GM12875 (cell line): ENCODE data around the gene DNAJC4.

Experiments
- H3K4me3 ChIP-seq: one replicate; pipeline ENCODE4 v1.5.1; 2011; ENCODE audit warnings: low read depth, low read length, control low read depth
- TF ChIP-seq, protein P1 (sequence below): IDR thresholded peaks from 2 replicates; pipeline ENCODE4 v1.5.1; 2011; ENCODE audit warnings: low read depth, mild to moderate bottlenecking, control low read depth, inconsistent platforms, low read length, moderate library complexity, borderline replicate concordance; ENCODE audit not compliant: insufficient read depth

The DNAJC4 gene

DNA sequence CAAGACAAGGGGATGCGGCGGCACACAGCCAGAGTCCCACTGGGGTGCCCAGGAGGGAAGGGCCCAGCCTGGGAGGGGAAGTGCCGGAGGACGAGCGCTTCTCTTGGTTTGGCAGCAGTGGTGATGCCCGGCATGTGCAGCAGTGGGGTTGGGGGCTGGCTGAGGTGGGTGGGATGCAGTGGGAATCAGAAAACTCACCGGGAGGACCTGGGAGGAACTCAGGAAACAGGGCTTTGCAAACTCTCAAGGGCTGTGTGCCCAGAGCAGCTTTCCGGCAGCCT, 20.8 kb upstream of the DNAJC4 start:
- TF ChIP-seq, protein P1, sequence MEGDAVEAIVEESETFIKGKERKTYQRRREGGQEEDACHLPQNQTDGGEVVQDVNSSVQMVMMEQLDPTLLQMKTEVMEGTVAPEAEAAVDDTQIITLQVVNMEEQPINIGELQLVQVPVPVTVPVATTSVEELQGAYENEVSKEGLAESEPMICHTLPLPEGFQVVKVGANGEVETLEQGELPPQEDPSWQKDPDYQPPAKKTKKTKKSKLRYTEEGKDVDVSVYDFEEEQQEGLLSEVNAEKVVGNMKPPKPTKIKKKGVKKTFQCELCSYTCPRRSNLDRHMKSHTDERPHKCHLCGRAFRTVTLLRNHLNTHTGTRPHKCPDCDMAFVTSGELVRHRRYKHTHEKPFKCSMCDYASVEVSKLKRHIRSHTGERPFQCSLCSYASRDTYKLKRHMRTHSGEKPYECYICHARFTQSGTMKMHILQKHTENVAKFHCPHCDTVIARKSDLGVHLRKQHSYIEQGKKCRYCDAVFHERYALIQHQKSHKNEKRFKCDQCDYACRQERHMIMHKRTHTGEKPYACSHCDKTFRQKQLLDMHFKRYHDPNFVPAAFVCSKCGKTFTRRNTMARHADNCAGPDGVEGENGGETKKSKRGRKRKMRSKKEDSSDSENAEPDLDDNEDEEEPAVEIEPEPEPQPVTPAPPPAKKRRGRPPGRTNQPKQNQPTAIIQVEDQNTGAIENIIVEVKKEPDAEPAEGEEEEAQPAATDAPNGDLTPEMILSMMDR: no peak
- H3K4me3 ChIP-seq: no peak overlapping the region

DNA sequence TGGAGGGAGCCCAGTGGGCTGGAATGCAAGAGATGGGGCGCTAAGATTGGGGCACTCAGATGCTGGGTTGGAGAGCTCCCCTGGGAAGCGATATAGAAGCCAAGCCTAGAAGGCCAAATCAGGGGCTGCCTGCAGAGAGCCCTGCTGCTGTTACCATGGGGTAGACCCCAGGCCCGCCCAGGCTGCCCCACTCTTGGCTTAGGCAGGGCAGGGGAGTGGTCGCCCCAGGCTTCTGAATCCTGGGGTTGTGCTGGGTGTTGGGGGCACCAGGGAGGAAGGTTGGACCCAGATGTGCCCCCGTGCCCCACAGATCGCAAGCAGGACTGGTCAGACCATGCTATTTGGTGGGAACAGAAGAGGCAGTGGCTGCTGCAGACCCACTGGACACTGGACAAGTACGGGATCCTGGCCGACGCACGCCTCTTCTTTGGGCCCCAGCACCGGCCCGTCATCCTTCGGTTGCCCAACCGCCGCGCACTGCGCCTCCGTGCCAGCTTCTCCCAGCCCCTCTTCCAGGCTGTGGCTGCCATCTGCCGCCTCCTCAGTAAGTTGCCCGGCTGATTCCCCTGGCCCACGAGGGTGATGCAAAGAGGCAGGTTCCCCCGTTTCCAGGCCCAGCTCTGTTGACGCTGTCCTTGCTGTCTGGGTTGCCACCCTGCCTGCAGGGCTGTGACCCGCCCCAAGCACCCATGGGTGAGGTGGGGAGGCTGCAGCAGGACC, 19.9 kb upstream of the DNAJC4 start:
- TF ChIP-seq, protein P1: no peak
- H3K4me3 ChIP-seq: no peak overlapping the region

DNA sequence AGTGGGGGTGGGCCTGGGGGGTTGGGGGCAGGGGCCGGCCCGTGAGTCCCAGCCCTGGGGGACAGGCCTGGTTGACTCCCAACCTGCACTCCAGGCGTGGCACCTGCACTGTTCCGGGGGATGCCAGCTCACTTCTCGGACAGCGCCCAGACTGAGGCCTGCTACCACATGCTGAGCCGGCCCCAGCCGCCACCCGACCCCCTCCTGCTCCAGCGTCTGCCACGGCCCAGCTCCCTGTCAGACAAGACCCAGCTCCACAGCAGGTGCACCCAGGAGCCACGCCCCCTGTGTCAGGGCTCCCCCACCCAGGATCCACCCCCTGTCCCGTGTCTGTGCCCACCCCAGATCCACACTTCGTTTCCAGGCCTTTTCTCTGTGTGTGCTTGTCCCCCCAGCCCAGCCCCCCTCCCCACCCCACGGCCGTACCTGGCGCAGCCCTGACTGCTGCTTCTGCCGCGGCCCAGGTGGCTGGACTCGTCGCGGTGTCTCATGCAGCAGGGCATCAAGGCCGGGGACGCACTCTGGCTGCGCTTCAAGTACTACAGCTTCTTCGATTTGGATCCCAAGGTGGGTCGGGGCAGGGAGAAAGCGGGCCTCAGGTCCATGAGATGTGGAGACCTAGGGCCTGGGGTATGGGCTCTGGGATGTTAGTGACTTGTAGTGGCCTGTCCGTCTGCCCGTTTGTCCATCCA, 19.0 kb upstream of the DNAJC4 start:
- TF ChIP-seq, protein P1: no peak
- H3K4me3 ChIP-seq: no peak overlapping the region

DNA sequence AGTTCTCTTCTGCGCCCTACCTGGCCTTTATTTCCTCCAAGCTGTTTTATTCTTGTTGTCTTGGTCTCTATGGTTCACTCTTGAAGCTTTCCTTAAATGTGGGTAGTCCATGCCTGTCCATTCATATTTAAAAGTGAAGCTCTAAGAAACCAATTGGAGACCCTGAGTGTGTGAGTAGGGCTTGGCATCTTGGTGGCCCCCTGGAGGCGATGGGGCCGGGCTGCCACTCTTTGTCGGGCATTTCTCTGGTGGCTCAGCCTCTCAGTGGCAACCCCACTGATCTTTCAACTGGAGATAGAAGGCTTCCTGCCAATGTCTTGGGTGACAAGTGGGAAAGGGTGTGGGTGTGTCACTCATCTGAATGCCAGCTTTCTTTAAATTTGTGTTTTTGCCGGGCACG, 13.5 kb upstream of the DNAJC4 start:
- no peak overlapping the region for H3K4me3 ChIP-seq

DNA sequence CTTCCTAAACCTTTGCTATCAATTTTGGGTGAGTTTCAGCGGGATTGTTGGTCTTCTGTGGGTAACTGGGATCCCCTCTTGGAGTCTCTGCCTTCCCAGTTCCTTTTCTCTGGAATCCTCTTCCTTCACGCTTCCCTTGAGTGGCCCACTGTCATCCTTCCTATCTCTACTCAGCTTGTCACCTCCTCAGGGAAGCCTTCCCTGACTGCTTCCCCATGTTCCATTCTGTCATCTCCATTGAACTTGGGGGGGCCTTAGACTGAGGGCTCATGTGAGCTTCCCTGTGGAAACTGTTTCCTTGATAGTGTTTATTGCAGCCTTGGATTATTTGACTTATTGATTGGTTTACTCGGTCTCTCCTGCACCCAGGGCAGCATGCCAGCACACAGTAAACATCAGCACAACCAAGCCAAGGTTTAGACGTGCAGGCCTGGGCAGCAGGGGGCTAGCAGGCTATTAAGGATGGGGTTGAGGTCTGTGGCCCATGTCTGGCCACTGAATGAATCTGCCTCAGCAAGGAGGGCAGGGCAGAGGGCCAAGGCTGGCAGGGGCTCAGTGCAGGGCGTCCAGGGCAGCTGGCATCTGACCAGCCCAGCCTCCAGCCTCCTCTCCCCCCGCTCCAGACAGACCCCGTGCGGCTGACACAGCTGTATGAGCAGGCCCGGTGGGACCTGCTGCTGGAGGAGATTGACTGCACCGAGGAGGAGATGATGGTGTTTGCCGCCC, 11.6 kb upstream of the DNAJC4 start:
- H3K4me3 ChIP-seq: no peak overlapping the region
- TF ChIP-seq, protein P1: no peak

More for the DNA sequence above, 13.5 kb upstream of the DNAJC4 start:
- TF ChIP-seq, protein P1: no peak

DNA sequence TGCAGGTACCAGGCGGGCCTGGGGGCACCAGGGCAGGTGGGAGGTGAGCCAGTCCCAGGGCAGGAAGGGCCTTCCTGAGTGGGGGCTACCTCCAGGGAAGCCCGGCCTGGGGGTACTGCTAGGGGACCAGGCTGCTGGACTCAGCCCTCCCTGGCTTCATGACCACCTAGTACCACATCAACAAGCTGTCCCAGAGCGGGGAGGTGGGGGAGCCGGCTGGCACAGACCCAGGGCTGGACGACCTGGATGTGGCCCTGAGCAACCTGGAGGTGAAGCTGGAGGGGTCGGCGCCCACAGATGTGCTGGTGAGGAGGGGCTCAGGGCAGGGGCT, 11.0 kb upstream of the DNAJC4 start:
- TF ChIP-seq, protein P1: no peak
- H3K4me3 ChIP-seq: no peak overlapping the region

DNA sequence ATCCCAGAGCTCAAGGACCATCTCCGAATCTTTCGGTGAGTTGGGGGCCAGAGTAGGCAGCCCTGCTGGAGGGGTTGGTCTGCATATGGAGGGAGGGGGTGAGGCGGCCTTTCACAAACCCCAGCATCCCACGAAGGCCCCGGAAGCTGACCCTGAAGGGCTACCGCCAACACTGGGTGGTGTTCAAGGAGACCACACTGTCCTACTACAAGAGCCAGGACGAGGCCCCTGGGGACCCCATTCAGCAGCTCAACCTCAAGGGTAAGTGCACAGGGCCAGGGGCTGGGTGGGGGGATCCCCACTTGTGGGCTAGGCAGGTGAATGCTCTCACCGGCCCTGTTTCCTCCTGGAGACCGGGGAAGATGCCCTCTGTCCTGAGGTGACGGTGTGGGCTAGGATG, 10.6 kb upstream of the DNAJC4 start:
- H3K4me3 ChIP-seq: no peak overlapping the region
- TF ChIP-seq, protein P1: no peak
